ENCODE results near the gene ARFRP1. TPM values are rescaled to one million over a fixed set of nuclear protein-coding genes. Genes with fewer than 3 reads are reported as not detected.
"Not testable (repeated sequence)": the region's sequence is repeated elsewhere in the genome, so short reads cannot be mapped to it uniquely, and the experiment has no call there.

ARFRP1 gene
- total RNA-seq, 1 donor from 2014 or later: 39.8 TPM

DNA sequence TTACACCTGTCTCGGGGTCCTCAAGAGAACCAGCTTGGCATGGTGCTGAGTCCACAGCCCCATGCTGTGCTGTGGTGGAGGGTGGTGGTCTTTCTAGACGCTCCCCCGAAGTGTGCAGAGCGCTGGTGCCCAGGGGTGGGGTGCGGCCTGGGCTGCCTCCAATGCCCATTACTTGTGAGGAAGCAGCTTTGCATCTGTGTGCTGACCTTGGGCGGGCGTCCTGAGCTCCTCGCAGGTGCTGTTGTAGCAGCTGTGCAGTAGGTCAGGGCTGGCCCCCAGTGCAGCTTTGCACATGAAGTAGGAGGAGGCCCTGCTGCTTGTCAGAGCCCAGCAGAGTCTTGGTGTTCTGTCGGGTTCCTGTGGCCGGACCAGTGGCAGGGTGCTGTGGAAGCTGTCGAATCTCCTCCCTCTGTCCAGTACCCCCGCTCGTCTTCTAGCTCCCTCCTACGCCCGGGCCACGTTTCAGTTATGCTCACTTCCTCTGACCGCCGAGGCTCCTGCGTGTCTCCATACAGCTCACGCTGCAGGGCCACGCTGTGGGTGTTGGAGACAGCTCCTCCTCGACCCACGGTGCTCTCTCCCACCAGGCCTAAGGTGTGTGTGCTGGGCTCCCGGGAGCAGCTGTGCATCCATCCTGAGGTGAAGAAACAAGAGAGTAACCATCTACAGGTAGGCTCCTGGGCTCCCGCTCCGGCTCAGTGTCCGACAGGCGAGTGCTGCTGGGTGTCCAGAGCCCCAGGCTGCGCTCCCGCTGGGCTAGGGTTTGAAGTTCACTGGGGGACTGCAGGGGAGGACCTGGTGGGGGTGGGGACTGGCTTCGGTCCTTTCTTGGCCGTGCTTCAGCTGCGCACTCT lies 45.6 kb downstream of the ARFRP1 start:
- Mint-ChIP-seq H3K9me3 (ENCODE audit: low read depth) (no peaks in the 10 kb centered on the region), H3K27ac (ENCODE audit: unreplicated experiment) (no peak overlapping the region), H3K4me1 (ENCODE audit: low read depth) (peaks cover 20% of the 10 kb centered on the region)

DNA sequence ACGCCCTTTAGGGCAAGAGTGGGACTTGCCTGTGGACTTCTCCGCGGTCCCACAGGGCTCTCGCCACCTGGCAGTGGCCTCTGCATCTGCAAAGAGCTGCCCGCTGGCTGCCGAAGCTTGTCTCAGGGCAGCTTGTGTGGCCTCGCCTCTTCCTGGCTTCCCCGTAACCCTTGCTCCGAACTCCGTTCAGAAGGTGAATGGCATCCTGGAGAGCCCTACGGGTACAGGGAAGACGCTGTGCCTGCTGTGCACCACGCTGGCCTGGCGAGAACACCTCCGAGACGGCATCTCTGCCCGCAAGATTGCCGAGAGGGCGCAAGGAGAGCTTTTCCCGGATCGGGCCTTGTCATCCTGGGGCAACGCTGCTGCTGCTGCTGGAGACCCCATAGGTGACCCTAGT lies 46.7 kb downstream of the ARFRP1 start:
- TF ChIP-seq, protein P1, sequence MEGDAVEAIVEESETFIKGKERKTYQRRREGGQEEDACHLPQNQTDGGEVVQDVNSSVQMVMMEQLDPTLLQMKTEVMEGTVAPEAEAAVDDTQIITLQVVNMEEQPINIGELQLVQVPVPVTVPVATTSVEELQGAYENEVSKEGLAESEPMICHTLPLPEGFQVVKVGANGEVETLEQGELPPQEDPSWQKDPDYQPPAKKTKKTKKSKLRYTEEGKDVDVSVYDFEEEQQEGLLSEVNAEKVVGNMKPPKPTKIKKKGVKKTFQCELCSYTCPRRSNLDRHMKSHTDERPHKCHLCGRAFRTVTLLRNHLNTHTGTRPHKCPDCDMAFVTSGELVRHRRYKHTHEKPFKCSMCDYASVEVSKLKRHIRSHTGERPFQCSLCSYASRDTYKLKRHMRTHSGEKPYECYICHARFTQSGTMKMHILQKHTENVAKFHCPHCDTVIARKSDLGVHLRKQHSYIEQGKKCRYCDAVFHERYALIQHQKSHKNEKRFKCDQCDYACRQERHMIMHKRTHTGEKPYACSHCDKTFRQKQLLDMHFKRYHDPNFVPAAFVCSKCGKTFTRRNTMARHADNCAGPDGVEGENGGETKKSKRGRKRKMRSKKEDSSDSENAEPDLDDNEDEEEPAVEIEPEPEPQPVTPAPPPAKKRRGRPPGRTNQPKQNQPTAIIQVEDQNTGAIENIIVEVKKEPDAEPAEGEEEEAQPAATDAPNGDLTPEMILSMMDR (IDR thresholded peaks at IDR 0.05): no peak
- H3K27me3 Mint-ChIP-seq (ENCODE audit: low read depth): no peaks in the 10 kb centered on the region

More for the DNA sequence above, 45.6 kb downstream of the ARFRP1 start:
- peak; percentile 93 for DNase-seq (ENCODE audit: low spot score)
- Mint-ChIP-seq H3K27me3 (ENCODE audit: low read depth) (no peaks in the 10 kb centered on the region), H3K4me3 (ENCODE audit: unreplicated experiment) (no peak overlapping the region), H3K36me3 (ENCODE audit: low read depth) (peaks cover 12% of the 10 kb centered on the region)
- TF ChIP-seq, protein P1 (IDR thresholded peaks at IDR 0.05): no peak

DNA sequence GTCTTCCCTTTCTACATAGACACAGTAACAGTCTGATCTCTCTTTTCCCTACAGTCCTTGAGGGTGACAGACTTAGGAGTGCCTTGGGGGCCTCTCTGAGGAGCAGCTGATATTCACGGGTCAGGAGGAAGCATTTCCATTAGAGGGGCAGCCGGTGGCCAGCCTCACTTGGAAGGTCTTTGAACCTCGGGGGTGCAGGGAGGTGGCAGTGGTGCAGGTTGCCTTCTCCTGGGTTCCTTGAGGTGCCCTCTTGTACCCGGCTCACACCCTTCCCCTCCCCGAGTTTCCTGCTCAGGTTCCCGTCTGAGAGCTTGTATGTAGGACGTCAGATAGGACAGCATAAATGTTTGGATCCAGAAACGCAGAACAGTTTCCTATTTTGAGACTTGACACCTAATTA lies 47.2 kb downstream of the ARFRP1 start:
- peaks cover 4% of the 10 kb centered on the region for H3K36me3 Mint-ChIP-seq (ENCODE audit: low read depth)
- H3K27me3 Mint-ChIP-seq (ENCODE audit: low read depth): no peaks in the 10 kb centered on the region
- H3K4me3 Mint-ChIP-seq (ENCODE audit: unreplicated experiment): no peak overlapping the region
- DNase-seq (ENCODE audit: low spot score): no peak
- H3K4me1 Mint-ChIP-seq (ENCODE audit: low read depth): peaks cover 20% of the 10 kb centered on the region
- H3K27ac Mint-ChIP-seq (ENCODE audit: unreplicated experiment): no peak overlapping the region
- no peaks in the 10 kb centered on the region for H3K9me3 Mint-ChIP-seq (ENCODE audit: low read depth)
- TF ChIP-seq, protein P1 (IDR thresholded peaks at IDR 0.05): no peak

More for the DNA sequence above, 46.7 kb downstream of the ARFRP1 start:
- Mint-ChIP-seq H3K4me3 (ENCODE audit: unreplicated experiment) (no peak overlapping the region), H3K36me3 (ENCODE audit: low read depth) (peaks cover 7% of the 10 kb centered on the region), H3K4me1 (ENCODE audit: low read depth) (peaks cover 20% of the 10 kb centered on the region), H3K27ac (ENCODE audit: unreplicated experiment) (no peak overlapping the region), H3K9me3 (ENCODE audit: low read depth) (no peaks in the 10 kb centered on the region)
- peak; percentile 83 for DNase-seq (ENCODE audit: low spot score)

DNA sequence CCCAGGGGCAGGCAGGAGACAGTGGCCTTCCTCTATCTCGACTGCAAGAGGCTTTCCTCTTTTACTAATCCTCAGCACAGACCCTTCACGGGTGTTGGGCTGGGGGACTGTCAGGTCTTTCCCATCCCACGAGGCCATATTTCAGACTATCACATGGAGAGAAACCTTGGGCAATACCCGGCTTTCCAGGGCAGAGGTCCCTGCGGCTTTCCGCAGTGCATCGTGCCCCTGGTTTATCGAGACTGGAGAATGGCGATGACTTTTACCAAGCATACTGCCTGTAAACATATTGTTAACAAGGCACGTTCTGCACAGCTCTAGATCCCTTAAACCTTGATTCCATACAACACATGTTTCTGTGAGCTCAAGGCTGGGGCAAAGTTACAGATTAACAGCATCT lies 47.6 kb downstream of the ARFRP1 start:
- H3K27ac Mint-ChIP-seq (ENCODE audit: unreplicated experiment); H3K9me3 Mint-ChIP-seq (ENCODE audit: low read depth); H3K27me3 Mint-ChIP-seq (ENCODE audit: low read depth); DNase-seq (ENCODE audit: low spot score); H3K36me3 Mint-ChIP-seq (ENCODE audit: low read depth): not testable (repeated sequence)
- peaks cover 20% of the 10 kb centered on the region for H3K4me1 Mint-ChIP-seq (ENCODE audit: low read depth)
- peak overlapping the region; percentile 97 for H3K4me3 Mint-ChIP-seq (ENCODE audit: unreplicated experiment)

DNA sequence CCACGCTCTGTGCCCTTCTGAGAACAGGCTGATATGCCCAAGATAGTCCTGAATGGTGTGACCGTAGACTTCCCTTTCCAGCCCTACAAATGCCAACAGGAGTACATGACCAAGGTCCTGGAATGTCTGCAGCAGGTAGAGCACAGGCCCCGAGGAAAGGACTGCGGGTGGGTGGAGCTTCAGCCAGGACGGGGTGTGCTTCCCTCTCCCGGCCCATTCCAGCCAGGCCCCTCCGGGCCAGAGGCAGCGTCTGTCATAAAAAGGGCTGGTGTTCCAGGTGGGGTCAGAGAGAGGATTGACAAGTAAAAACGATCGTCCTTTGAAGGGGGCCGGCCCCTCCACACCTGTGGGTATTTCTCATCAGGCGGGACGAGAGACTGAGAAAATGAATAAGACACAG lies 48.4 kb downstream of the ARFRP1 start:
- DNase-seq (ENCODE audit: low spot score): peak; percentile 76
- Mint-ChIP-seq H3K4me3 (ENCODE audit: unreplicated experiment) (peak overlapping the region; percentile 97), H3K9me3 (ENCODE audit: low read depth) (no peaks in the 10 kb centered on the region), H3K27ac (ENCODE audit: unreplicated experiment) (peak overlapping the region; percentile 95), H3K36me3 (ENCODE audit: low read depth) (peaks cover 4% of the 10 kb centered on the region), H3K27me3 (ENCODE audit: low read depth) (no peaks in the 10 kb centered on the region), H3K4me1 (ENCODE audit: low read depth) (peaks cover 20% of the 10 kb centered on the region)
- TF ChIP-seq, protein P1 (IDR thresholded peaks at IDR 0.05): no peak

All from chondrocyte (in vitro differentiated cells).